Fibroblast of upper back skin (primary cell): Measurements from ENCODE around the gene PRPF18.

ENCODE experiments used
- DNase-seq: peaks from one replicate; pipeline ENCODE4 v3.0.0-alpha.2; 2013

Gene PRPF18

GRCh38 chr10:13608246-13608853, 21.6 kb downstream of the PRPF18 start:
- no peak for DNase-seq

GRCh38 chr10:13612654-13613373, 26.0 kb downstream of the PRPF18 start:
- no peak for DNase-seq

DNA sequence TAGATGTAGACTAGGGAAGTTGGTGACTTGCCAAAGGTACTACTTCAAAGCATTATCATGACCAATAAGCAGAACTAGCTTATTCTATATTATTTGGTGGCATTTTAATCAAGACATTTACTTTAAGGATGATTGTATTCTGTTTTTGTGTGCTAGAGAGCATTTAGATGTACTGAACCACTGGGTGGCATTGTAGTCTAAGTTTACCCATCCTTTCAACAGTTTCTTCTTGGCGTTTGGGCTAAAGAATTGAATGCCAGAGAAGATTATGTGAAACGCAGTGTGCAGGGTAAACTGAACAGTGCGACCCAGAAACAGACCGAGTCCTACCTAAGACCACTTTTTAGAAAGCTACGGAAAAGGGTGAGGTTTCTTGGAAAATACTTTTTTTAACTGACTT, 26.8 kb downstream of the PRPF18 start:
- peak; percentile 60 for DNase-seq

DNA sequence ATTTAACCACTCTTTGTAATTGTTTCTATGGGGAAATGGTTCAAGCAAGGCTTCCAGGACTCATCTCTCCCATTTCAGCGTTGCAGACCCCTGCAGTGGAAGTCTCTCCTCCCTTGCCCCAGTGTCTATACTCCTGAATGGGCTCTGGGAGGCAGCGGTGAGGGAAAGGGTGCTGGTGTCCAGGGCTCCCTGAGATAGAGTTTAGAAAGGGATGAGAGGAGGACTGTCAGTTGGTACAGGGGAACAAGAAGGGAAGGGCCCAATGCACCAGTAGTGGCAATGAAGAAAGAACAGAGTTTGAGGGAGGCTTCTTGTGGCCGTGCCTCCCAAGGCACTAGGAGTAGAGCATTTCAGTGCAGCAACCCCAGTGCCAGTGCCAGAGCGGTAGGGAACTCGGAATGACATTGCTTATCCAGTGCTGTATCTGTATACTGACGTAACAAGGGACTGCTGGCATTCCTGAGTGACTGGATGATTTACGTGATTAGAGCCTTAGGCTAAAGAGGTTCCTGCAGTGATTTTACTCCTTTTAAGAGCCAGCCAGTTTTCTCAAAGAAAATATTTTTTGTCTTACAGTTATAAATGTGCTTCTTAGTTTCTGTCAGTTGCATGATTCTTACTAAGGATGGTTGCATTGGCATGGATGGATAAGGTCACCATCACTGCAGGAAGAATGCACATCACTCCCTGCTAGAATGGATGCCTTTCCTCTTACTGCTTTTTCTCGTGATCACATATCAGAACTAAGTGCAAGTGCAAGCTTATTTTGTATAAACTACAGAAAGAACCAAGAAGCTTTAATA, 28.0 kb downstream of the PRPF18 start:
- DNase-seq = peak; percentile 77

DNA sequence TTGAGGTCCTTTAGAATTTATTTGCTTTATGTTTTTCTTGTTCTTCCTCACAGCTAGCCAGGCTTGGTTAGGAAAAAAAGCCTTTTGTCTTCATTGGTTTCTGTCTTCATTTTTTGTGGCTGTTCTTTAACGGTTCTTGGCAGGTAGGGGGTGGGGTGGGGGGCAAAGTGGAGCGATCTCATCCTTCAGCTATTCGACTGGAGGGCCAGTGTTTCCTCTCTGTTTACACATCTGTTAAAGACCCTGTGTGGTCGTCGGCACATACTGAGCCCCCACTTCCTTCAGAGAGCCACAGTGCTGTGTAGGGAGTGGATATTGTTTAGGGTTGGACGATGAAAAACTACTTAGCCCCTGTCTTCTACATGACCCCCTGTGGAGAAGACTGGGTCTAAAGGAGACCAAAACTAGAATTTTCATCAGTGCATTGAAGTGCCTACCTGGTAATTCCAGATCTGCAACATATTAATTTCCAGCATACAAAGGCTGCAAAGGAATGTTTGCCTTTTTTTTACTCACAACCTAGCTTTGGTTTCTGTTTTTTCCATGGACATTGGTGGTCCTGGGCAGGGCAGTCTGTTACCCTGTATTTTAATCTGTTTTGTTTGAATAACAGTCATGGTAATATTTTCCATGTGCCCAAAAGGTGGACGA, 29.0 kb downstream of the PRPF18 start:
- DNase-seq = peak; percentile 69

DNA sequence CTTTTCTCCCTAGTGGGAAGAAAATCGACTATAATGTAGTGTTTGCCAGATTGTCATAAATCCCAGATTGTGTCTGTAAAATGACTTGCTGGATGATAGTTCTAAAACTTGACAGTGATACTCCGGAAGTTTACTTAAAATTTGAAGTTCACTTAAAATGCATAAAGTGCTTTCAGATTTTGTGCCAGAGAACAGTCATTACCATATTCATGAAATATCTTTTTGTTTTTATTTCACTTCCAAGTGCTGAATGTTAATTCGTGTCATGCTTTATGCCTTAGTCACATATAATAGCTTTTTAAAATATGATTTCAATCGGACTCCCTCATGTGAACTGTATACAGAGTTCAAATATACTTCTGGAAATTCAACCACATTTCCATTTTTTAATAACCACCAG, 30.4 kb downstream of the PRPF18 start:
- peak; percentile 56 for DNase-seq

DNA sequence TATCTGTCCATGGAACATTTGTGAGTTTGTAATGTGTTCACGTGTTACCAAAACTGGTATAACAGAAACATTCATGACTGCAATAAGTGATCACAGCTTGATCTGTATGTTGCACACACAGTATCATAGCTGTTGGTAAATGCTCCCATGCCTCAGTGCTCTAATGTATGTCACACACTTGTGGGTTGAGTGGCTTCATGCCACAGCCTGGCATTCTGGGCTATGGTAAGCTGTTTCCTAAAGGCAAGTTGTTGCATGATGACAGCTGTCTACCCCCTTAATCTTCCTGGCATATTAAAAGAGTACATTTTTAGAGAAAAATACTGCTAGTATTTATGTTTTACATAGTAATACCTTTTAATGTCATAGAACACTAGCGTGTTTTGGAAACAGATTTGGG, 35.2 kb downstream of the PRPF18 start:
- no peak for DNase-seq

GRCh38 chr10:13624630-13625029, 37.9 kb downstream of the PRPF18 start:
- DNase-seq = no peak

GRCh38 chr10:13627459-13628310, 40.9 kb downstream of the PRPF18 start:
- DNase-seq = no peak

GRCh38 chr10:13628661-13629060, 41.9 kb downstream of the PRPF18 start:
- no peak for DNase-seq

DNA sequence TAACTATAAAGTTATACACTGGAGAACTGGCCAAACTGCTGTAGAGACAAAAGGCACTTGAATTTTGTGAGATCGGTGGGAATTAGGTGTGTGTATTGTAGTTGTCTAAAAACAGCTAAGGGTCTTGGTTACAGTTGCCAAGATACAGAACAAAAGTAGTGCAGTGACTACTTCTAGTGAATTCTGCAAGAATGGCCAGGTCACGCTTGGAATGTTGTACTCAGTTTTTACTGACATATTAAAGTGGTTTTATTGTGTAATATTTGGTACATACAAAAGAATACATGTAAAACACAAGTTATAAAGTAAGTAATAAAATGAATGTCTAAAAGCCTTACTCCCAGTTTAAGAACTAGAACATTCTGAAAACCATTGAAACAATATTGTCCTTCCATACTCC, 42.4 kb downstream of the PRPF18 start:
- DNase-seq = no peak

- no peak for DNase-seq
Measured at GRCh38 chr10:13630231-13630630, 43.5 kb downstream of the PRPF18 start.

GRCh38 chr10:13631594-13631993, 44.8 kb downstream of the PRPF18 start:
- DNase-seq = no peak

DNA sequence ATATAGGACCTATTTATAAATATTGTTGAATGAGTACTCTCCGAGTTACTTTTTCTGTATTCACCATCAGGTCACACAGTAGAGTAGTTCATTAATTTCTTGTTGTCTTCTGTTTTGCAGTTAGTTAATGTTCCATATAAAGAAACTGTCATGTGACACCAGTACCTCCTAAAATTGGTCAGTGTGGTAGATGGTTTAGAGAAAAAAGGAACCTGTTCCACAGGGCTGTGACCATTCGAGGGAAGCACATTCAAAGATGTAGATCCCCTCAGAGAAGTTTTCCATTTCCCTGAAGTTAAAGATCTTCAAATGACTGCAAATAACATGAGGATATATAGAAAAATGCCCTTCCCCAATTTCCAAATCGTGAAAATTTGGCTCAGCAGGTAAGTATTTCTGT, 45.7 kb downstream of the PRPF18 start:
- DNase-seq = no peak

DNA sequence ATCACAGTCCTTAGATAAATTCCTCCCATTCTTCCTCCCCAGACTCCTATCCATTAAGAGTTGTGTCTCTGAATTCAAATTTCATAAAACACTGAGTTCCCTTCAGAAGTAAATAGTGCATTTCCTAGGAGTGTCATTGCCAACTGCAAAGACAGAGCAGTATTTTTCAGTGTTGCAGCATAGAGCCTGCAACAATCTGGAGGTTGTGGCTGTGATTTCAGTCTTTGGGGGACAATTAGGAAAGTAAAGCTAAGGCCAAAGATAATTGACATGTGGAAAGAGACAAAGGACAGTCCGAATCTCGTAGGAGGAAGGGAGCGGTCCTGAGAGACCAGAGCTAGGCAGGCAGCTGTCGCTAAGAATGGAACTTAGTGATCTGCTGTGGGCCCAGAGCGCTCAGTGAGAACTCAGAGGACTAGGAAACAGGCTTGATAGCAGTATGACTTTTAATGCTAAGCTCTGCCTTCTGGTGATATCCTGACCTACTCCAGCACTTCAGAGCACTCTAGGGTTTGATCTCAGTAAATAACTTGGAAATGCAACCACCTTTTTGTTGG, 46.2 kb downstream of the PRPF18 start:
- DNase-seq = no peak

- peak; percentile 90 for DNase-seq
Measured at GRCh38 chr10:13633689-13634088, 46.9 kb downstream of the PRPF18 start.

- DNase-seq = peak; percentile 48
Measured at GRCh38 chr10:13634207-13634606, 47.4 kb downstream of the PRPF18 start.

DNA sequence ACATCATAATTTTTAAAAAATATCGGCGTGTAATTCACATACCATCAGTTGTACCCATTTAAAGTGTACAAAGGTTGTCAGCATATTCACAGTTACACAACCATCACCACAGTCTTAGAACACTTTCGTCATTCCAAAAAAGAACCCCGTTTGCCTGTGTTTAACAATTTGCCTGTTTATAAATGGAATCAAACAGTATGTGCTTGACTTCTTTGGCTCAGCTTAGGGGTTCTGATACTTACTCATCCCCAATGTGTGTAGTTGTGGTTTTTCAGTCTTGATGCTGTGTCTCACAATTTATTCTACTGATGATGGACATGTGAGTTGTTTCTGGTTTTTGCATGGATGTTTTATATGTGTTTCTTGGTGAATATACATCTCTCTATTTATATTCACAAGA, 50.0 kb downstream of the PRPF18 start:
- no peak for DNase-seq

- no peak for DNase-seq
Measured at GRCh38 chr10:13637303-13637856, 50.6 kb downstream of the PRPF18 start.

DNA sequence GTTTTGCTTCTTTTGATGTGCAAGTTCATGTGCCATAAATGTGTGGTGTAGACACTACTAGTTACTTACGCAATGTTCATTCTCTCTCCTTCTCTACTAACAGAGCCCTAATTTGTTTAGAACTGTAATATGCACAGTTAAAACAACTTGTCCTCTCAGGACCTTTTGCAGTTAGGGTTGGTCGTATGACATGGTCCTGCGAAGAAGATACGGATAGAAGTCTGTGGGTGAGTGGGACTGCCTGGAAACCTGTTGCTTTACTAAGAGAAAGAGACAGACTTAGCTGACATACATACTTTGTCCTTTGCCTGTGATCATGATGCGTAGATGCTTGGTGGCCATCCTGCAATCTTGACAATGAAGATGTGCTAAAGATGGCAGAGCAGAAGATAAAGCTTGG, 51.1 kb downstream of the PRPF18 start:
- no peak for DNase-seq

DNA sequence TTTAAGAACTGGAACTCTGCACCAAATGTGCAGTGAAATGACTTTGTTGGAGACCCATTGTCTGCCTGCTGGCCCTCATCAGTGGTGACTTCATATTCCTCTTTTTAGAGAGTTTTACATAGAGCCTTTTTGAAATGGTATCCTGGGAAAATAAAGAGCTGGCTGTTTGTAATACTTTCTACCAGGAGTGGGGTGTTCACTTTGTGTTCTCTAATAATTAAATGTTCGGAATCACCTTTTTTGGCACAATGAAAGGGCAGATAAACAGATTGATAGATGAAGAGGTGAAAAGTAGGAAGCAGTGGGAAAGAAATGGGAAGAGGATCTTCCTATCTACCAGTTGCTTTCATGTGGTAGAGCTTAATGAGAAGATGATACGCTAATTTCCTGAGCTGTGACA, 55.5 kb downstream of the PRPF18 start:
- no peak for DNase-seq

DNA sequence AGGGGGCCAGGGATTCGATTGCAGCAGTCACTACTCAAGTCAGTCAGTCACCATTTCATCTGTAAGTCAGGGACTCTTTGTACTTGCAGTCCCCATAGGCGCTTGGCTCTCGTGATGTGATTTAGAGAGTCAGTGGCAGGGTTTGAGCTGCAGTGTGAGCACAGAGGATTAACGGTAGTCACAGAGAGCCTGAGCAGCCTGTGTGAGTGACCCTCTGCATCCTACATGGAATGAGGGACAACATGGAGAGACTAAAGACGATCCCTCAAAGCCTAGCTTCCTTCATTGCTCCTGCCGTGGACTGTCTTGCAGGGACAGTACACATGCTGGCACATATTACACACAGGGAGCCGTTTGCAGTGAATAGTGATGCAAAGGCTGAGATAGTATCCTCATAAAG, 56.3 kb downstream of the PRPF18 start:
- no peak for DNase-seq
